ENCODE data around the gene ADD3. TPM values are rescaled to one million over a fixed set of nuclear protein-coding genes. Genes with fewer than 3 reads are reported as not detected.
A peak's percentile ranks its signal among the peaks of the same experiment; 100 is the strongest.

The ADD3 gene
- total RNA-seq, 2 experiments from 2014 or later, result 273 to 302 TPM

GRCh38 chr10:109976681-109977080 is 31.1 kb upstream of the ADD3 start:
- POLR2A ChIA-PET, result interaction anchor here (0.7 kb wide), 1 partner anchor 31 kb away, joined by 3 read pairs; the partner anchor contains the start of gene ADD3
- Mint-ChIP-seq H3K4me3 (no peak overlapping the region), H3K27ac (no peak overlapping the region), H3K27me3 (no peaks in the 10 kb centered on the region), H3K9me3 (no peaks in the 10 kb centered on the region), H3K4me1 (ENCODE audit: low read depth) (peaks cover 17% of the 10 kb centered on the region), H3K36me3 (ENCODE audit: low read depth) (no peaks in the 10 kb centered on the region)
- no peak for ATAC-seq (ENCODE audit: poor library complexity)
- CTCF ChIA-PET, result interaction anchor here (1.6 to 2.3 kb wide), 2 partner anchors 39 to 93 kb away, joined by 3 to 5 read pairs; no protein-coding TSS in a partner anchor
- Histone ChIP-seq H3K36me3 (ENCODE audit: insufficient read depth, low read length) (no peaks in the 10 kb centered on the region), H3K9me3 (ENCODE audit: control insufficient read depth in 1 of 2, insufficient read depth in 1 of 2, low read length in 2 of 2) (no peaks in the 10 kb centered on the region), H3K4me1 (ENCODE audit: insufficient read depth, low read length) (peaks cover 3% of the 10 kb centered on the region), H3K4me3 (ENCODE audit: low read length) (no peak overlapping the region), H3K27ac (ENCODE audit: low read depth in 1 of 2, low read length in 2 of 2) (no peak overlapping the region), H3K27me3 (ENCODE audit: control insufficient read depth in 1 of 2, insufficient read depth in 2 of 2, low read length in 2 of 2) (no peaks in the 10 kb centered on the region)
- intact Hi-C loops (cut with DNase I, micrococcal nuclease), result loop anchor here in 1 of 2 experiments (5.0 kb wide), 1 partner anchor 41 kb away; no protein-coding TSS in a partner anchor
- DNase-seq, result no peak
- no peak for TF ChIP-seq CTCF (IDR thresholded peaks at IDR 0.05)

- Histone ChIP-seq H3K4me3 (ENCODE audit: low read length) (no peak overlapping the region), H3K27ac (ENCODE audit: low read depth in 1 of 2, low read length in 2 of 2) (no peak overlapping the region), H3K9me3 (ENCODE audit: control insufficient read depth in 1 of 2, insufficient read depth in 1 of 2, low read length in 2 of 2) (no peaks in the 10 kb centered on the region), H3K36me3 (ENCODE audit: insufficient read depth, low read length) (no peaks in the 10 kb centered on the region), H3K27me3 (ENCODE audit: control insufficient read depth in 1 of 2, insufficient read depth in 2 of 2, low read length in 2 of 2) (no peaks in the 10 kb centered on the region), H3K4me1 (ENCODE audit: insufficient read depth, low read length) (peaks cover 3% of the 10 kb centered on the region)
- POLR2A ChIA-PET, result no interaction called here
- no peak for TF ChIP-seq CTCF (IDR thresholded peaks at IDR 0.05)
- H3K4me3 Mint-ChIP-seq, result no peak overlapping the region
- no peaks in the 10 kb centered on the region for H3K27me3 Mint-ChIP-seq
- CTCF ChIA-PET, result interaction anchor here (1.1 to 2.4 kb wide), 3 partner anchors 58 to 93 kb away, joined by 4 to 9 read pairs (median 9); no protein-coding TSS in a partner anchor
- H3K9me3 Mint-ChIP-seq, result no peaks in the 10 kb centered on the region
- H3K36me3 Mint-ChIP-seq (ENCODE audit: low read depth), result no peaks in the 10 kb centered on the region
- intact Hi-C loops (cut with DNase I, micrococcal nuclease), result loop anchor here in 1 of 2 experiments (5.0 kb wide), 1 partner anchor 40 kb away; no protein-coding TSS in a partner anchor
- no peak for ATAC-seq (ENCODE audit: poor library complexity)
- peaks cover 17% of the 10 kb centered on the region for H3K4me1 Mint-ChIP-seq (ENCODE audit: low read depth)
- no peak for DNase-seq
- no peak overlapping the region for H3K27ac Mint-ChIP-seq
Measured at GRCh38 chr10:109977382-109977806, 30.4 kb upstream of the ADD3 start.

- Histone ChIP-seq H3K27ac (ENCODE audit: low read depth in 1 of 2, low read length in 2 of 2) (no peak overlapping the region), H3K27me3 (ENCODE audit: control insufficient read depth in 1 of 2, insufficient read depth in 2 of 2, low read length in 2 of 2) (no peaks in the 10 kb centered on the region), H3K4me3 (ENCODE audit: low read length) (no peak overlapping the region), H3K36me3 (ENCODE audit: insufficient read depth, low read length) (no peaks in the 10 kb centered on the region), H3K4me1 (ENCODE audit: insufficient read depth, low read length) (peaks cover 3% of the 10 kb centered on the region), H3K9me3 (ENCODE audit: control insufficient read depth in 1 of 2, insufficient read depth in 1 of 2, low read length in 2 of 2) (no peaks in the 10 kb centered on the region)
- ATAC-seq (ENCODE audit: poor library complexity), result peak; percentile 73
- TF ChIP-seq CTCF (IDR thresholded peaks at IDR 0.05), result peak; percentile 91
- ChIA-PET POLR2A (interaction anchor here (0.7 to 1.8 kb wide), 2 partner anchors 29 to 99 kb away, joined by 3 to 6 read pairs; partner anchors contain the start of gene ADD3), CTCF (interaction anchor here (0.7 to 2.4 kb wide), 12 partner anchors 10 to 231 kb away, joined by 3 to 9 read pairs (median 4); no protein-coding TSS in a partner anchor)
- intact Hi-C loops (cut with DNase I, micrococcal nuclease), result loop anchor here (1.0 to 5.0 kb wide), 5 partner anchors 30 to 126 kb away; no protein-coding TSS in a partner anchor
- H3K27me3 Mint-ChIP-seq, result no peaks in the 10 kb centered on the region
- no peak overlapping the region for H3K4me3 Mint-ChIP-seq
- H3K9me3 Mint-ChIP-seq, result no peaks in the 10 kb centered on the region
- DNase-seq, result peak; percentile 40 to 80 (median 62)
- no peak overlapping the region for H3K27ac Mint-ChIP-seq
- peaks cover 17% of the 10 kb centered on the region for H3K4me1 Mint-ChIP-seq (ENCODE audit: low read depth)
- H3K36me3 Mint-ChIP-seq (ENCODE audit: low read depth), result no peaks in the 10 kb centered on the region
Measured at GRCh38 chr10:109978481-109978880, 29.3 kb upstream of the ADD3 start.

All from CD4-positive, alpha-beta T cell (primary cell).